Endodermal cell (in vitro differentiated cells): ENCODE measurements around the gene SNPH. TPM values are rescaled to one million over a fixed set of nuclear protein-coding genes. Genes with fewer than 3 reads are reported as not detected.

Experiments used
- DNase-seq: peaks from one replicate; pipeline ENCODE4 v3.0.0-alpha.2; 2017
- H3K27ac ChIP-seq: 2 replicates; pipeline ENCODE4 v1.5.1; 2013; ENCODE audit warnings: mild to moderate bottlenecking, low read depth, low read length, moderate library complexity
- H3K27me3 ChIP-seq: 2 replicates; pipeline ENCODE4 v1.6.1; 2013; ENCODE audit warnings: mild to moderate bottlenecking, low read length, moderate library complexity; ENCODE audit not compliant: insufficient read depth, control insufficient read depth, poor library complexity, severe bottlenecking
- H3K36me3 ChIP-seq: 2 replicates; pipeline ENCODE4 v1.7.0; 2013; ENCODE audit warnings: mild to moderate bottlenecking, low read length, moderate library complexity; ENCODE audit not compliant: control insufficient read depth, insufficient read depth
- H3K4me1 ChIP-seq: one replicate; pipeline ENCODE4 v1.7.0; 2013; ENCODE audit warnings: low read length; ENCODE audit not compliant: control insufficient read depth, insufficient read depth
- H3K4me3 ChIP-seq: 2 replicates; pipeline ENCODE4 v1.5.1; 2013; ENCODE audit warnings: mild to moderate bottlenecking, low read length, moderate library complexity
- H3K9ac ChIP-seq: 2 replicates; pipeline ENCODE4 v1.6.1; 2013; ENCODE audit warnings: mild to moderate bottlenecking, low read length, moderate library complexity; ENCODE audit not compliant: poor library complexity, severe bottlenecking; ENCODE audit errors: extremely low read depth
- H3K9me3 ChIP-seq: 2 replicates; pipeline ENCODE4 v1.6.1; 2013; ENCODE audit warnings: mild to moderate bottlenecking, low read length, moderate library complexity; ENCODE audit not compliant: control insufficient read depth
- H3K27ac Mint-ChIP-seq: 2 replicates; pipeline ENCODE4 v1.8.0; 2020; ENCODE audit warnings: mixed read lengths
- H3K27me3 Mint-ChIP-seq: 2 replicates; pipeline ENCODE4 v1.8.0; 2021; ENCODE audit warnings: mild to moderate bottlenecking, mixed read lengths; ENCODE audit not compliant: insufficient read depth
- H3K36me3 Mint-ChIP-seq: 2 replicates; pipeline ENCODE4 v1.8.0; 2020; ENCODE audit warnings: low read depth, mixed read lengths
- H3K4me1 Mint-ChIP-seq: 2 replicates; pipeline ENCODE4 v1.8.0; 2020; ENCODE audit warnings: mixed read lengths
- H3K4me3 Mint-ChIP-seq: 2 replicates; pipeline ENCODE4 v1.8.0; 2020; ENCODE audit warnings: mild to moderate bottlenecking, moderate library complexity, mixed read lengths
- H3K9me3 Mint-ChIP-seq: 2 replicates; pipeline ENCODE4 v1.8.0; 2020; ENCODE audit warnings: mild to moderate bottlenecking, mixed read lengths
- WGBS, 2 experiments: methylation state at CpG; one replicate each; pipeline versions ENCODE4 v1.1.5 to v1.1.7; 2013; ENCODE audit warnings: missing lambda C conversion rate in 2 of 2, mixed read lengths in 1 of 2; ENCODE audit not compliant: insufficient coverage in 1 of 2, insufficient read length in 1 of 2; 5-methylcytosine and 5-hydroxymethylcytosine counted together
- total RNA-seq, 2 donors: library from RNA; stranded (reverse); fragmentation: NEBNext Ultra II Directional in 1 of 2; extraction: Animal tissue kit (Norgen Biotek cat#: 25700) in 1 of 2; gene quantifications; 2 replicates in 1 of 2; 3 replicates in 1 of 2; pipeline ENCODE4 v1.2.1, GENCODE V29; 2021
- TF ChIP-seq, protein P1 (sequence below): fragments of 200-600 bp; sonication (generic); conservative IDR thresholded peaks from 2 replicates; pipeline ENCODE4 v1.5.0; 2021; ENCODE audit warnings: antibody characterized with exemption, mild to moderate bottlenecking

Gene SNPH
- total RNA-seq, 2 donors from 2014 or later: 2.2 to 4.9 TPM

DNA sequence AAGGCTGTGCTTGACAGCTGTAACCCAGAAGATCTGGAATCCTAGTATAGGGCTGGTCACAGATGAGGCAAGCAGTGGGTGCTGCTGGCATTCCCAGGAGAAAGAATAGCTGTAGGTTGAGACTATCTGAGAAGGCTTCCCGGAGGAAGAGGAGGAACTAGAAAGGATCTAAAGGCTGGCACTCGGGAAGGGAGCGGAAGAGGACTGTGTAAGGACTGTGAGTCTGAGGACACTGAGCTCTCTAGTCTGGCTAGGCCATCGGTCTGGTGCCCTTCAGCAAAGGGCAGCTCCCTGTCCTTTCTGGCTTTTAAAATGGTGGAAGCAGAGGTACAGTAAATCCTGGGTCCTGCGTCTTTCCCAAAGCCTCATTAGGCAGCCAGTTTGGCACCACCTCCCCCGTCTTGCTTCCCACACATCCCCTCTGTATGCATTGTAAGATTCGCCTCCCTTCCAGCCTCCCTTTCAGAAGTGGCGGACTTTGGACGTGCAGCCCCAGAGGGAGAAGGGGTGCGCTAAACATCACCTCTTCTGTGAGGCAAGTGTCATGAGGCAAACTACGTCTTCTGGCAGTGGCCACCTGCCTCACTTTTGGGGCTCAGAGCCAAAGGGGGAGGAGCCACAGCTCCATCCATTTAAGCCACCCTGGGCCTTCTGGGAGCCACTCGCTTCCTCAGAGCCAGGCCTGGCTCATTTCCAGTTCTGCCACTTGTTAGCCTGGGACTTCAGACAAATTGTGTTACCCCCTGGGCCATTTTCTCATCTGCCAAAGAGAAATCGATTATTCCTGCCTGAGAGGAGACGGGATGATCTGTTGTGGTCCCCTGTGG, 8.6 kb downstream of the SNPH start:
- no peak overlapping the region for H3K27ac Mint-ChIP-seq
- TF ChIP-seq, protein P1, sequence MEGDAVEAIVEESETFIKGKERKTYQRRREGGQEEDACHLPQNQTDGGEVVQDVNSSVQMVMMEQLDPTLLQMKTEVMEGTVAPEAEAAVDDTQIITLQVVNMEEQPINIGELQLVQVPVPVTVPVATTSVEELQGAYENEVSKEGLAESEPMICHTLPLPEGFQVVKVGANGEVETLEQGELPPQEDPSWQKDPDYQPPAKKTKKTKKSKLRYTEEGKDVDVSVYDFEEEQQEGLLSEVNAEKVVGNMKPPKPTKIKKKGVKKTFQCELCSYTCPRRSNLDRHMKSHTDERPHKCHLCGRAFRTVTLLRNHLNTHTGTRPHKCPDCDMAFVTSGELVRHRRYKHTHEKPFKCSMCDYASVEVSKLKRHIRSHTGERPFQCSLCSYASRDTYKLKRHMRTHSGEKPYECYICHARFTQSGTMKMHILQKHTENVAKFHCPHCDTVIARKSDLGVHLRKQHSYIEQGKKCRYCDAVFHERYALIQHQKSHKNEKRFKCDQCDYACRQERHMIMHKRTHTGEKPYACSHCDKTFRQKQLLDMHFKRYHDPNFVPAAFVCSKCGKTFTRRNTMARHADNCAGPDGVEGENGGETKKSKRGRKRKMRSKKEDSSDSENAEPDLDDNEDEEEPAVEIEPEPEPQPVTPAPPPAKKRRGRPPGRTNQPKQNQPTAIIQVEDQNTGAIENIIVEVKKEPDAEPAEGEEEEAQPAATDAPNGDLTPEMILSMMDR: no peak

DNA sequence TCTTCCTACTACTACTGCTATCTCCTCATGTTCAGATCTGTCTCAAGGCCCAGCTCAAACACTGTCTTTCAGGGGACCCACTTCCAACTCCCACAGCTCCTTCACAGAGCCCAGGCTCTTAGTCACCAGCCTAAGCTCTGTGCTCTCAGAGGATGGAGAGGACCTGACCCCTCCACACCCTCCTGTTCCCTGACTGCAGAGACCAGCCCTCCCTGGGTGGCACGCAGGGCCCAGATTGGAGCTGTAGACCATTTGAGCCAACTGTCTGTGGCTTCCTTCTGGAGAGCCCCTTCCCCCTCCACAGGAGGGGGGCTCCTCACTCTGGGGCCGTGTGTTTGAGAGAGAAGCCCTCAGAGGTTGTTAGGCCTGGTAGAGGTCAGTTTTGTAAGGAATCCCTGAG, 9.8 kb downstream of the SNPH start:
- Histone ChIP-seq H3K9me3 (no peaks in the 10 kb centered on the region), H3K27ac (no peak overlapping the region), H3K9ac (no peak overlapping the region), H3K4me3 (no peak overlapping the region), H3K36me3 (no peaks in the 10 kb centered on the region), H3K4me1 (no peaks in the 10 kb centered on the region), H3K27me3 (no peaks in the 10 kb centered on the region)
- WGBS, 2 experiments: 72% methylated on average over 2 of the region's 2 CpGs; no CpG with 5 or more reads in 1 of the 2 experiments
- H3K9me3 Mint-ChIP-seq: no peaks in the 10 kb centered on the region
- TF ChIP-seq, protein P1: no peak
- H3K4me1 Mint-ChIP-seq: no peaks in the 10 kb centered on the region
- no peak overlapping the region for H3K4me3 Mint-ChIP-seq
- H3K27me3 Mint-ChIP-seq: no peaks in the 10 kb centered on the region
- no peaks in the 10 kb centered on the region for H3K36me3 Mint-ChIP-seq
- H3K27ac Mint-ChIP-seq: no peak overlapping the region
- DNase-seq: no peak

More for the DNA sequence above, 8.6 kb downstream of the SNPH start:
- Histone ChIP-seq H3K27me3 (no peaks in the 10 kb centered on the region), H3K9me3 (no peaks in the 10 kb centered on the region), H3K27ac (no peak overlapping the region), H3K36me3 (no peaks in the 10 kb centered on the region), H3K4me3 (no peak overlapping the region), H3K4me1 (no peaks in the 10 kb centered on the region), H3K9ac (no peak overlapping the region)
- no peaks in the 10 kb centered on the region for H3K36me3 Mint-ChIP-seq
- H3K4me1 Mint-ChIP-seq: no peaks in the 10 kb centered on the region
- WGBS, 2 experiments: 90% methylated on average over 9 to 14 of the region's 14 CpGs
- no peak overlapping the region for H3K4me3 Mint-ChIP-seq
- H3K27me3 Mint-ChIP-seq: no peaks in the 10 kb centered on the region
- H3K9me3 Mint-ChIP-seq: no peaks in the 10 kb centered on the region
- no peak for DNase-seq

DNA sequence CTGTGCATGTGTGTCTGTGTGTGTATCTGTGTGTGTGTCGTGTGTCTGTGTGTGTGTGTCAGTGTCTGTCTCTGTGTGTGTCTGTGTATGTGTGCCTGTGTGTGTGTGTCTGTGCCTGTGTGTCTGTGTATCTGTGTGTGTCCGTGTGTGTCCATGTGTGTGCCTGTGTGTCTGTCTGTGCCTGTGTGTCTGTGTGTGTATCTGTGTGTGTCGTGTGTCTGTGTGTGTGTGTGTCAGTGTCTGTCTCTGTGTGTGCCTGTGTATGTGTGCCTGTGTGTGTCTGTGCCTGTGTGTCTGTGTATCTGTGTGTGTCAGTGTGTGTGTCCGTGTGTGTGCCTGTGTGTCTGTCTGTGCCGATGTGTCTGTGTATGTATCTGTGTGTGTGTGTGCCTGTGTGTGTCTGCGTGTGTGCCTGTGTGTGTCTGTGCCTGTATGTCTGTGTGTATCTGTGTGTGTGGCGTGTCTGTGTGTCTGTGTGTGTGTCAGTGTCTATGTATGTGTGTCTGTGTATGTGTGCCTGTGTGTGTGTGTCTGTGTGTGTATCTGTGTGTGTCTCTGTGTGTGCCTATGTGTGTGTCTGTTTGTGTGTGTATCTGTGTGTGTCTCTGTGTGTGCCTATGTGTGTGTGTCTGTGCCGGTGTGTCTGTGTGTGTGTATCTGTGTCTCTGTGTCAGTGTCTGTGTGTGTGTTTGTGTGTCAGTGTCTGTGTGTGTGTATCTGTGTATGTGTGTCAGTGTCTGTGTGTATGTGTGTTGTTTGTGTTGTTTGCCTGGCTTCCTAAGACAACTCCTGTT, 11.6 kb downstream of the SNPH start:
- H3K27ac Mint-ChIP-seq: no peak overlapping the region
- no peaks in the 10 kb centered on the region for H3K27me3 Mint-ChIP-seq
- H3K9me3 ChIP-seq: no peaks in the 10 kb centered on the region
- no peaks in the 10 kb centered on the region for H3K27me3 ChIP-seq
- TF ChIP-seq, protein P1: no peak
- no peak overlapping the region for H3K4me3 Mint-ChIP-seq
- H3K36me3 ChIP-seq: no peaks in the 10 kb centered on the region
- no peak overlapping the region for H3K27ac ChIP-seq
- no peak overlapping the region for H3K4me3 ChIP-seq
- H3K9me3 Mint-ChIP-seq: no peaks in the 10 kb centered on the region
- H3K4me1 Mint-ChIP-seq: no peaks in the 10 kb centered on the region
- no peaks in the 10 kb centered on the region for H3K4me1 ChIP-seq
- WGBS, 2 experiments: 92% methylated on average over 2 to 8 of the region's 8 CpGs
- no peak overlapping the region for H3K9ac ChIP-seq
- no peak for DNase-seq
- H3K36me3 Mint-ChIP-seq: no peaks in the 10 kb centered on the region
